H1 (cell line): ENCODE data around the gene SLC39A11. TPM values are rescaled to one million over a fixed set of nuclear protein-coding genes. Genes with fewer than 3 reads are reported as not detected.

Source experiments
- CTCF ChIA-PET: fragments of 300-600 bp; sonication (Branson Sonifier 250); formaldehyde crosslinking; loops from one replicate; lab custom pipeline; 2021; ENCODE audit not compliant: partially characterized antibody; lab: Charles Lee
- POLR2A ChIA-PET: fragments of 300-600 bp; sonication (Branson Sonifier 250); formaldehyde crosslinking; loops from one replicate; lab custom pipeline; 2021; ENCODE audit warnings: inconsistent platforms; ENCODE audit not compliant: partially characterized antibody; lab: Charles Lee
- DNase-seq, 2 experiments: peaks; one replicate each; pipeline versions ENCODE4 v3.0.0 to v3.0.0-alpha.2; 2010 to 2022; ENCODE audit warnings: low spot score in 2 of 2, low read depth in 1 of 2, mixed read lengths in 1 of 2
- FAIRE-seq: peaks from 2 replicates; lab custom pipeline; 2011; peaks lifted over from hg19 to GRCh38; lab: Jason Lieb, UNC
- H2AFZ ChIP-seq: 2 replicates; pipeline ENCODE4 v1.8.1; 2012; ENCODE audit warnings: low read length, inconsistent platforms
- H2AK5ac ChIP-seq: 2 replicates; pipeline ENCODE4 v1.6.1; 2013; ENCODE audit warnings: low read depth, low read length
- H2BK120ac ChIP-seq: replicated peaks from 2 replicates; pipeline ENCODE3; 2013; ENCODE audit warnings: low read depth, low read length, inconsistent platforms
- H2BK12ac ChIP-seq: 2 replicates; pipeline ENCODE4 v1.6.1; 2013; ENCODE audit warnings: low read depth, low read length
- H2BK15ac ChIP-seq: 2 replicates; pipeline ENCODE4 v1.6.1; 2013; ENCODE audit warnings: low read length
- H2BK20ac ChIP-seq: 2 replicates; pipeline ENCODE4 v1.6.1; 2013; ENCODE audit warnings: low read length
- H2BK5ac ChIP-seq: 2 replicates; pipeline ENCODE4 v1.6.1; 2013; ENCODE audit warnings: low read depth, low read length
- H3K14ac ChIP-seq: 2 replicates; pipeline ENCODE4 v1.6.1; 2013; ENCODE audit warnings: inconsistent platforms; ENCODE audit not compliant: insufficient read length
- H3K18ac ChIP-seq: 2 replicates; pipeline ENCODE4 v1.6.1; 2013; ENCODE audit warnings: low read length; ENCODE audit errors: extremely low read depth
- H3K23ac ChIP-seq: 2 replicates; pipeline ENCODE4 v1.6.1; 2013; ENCODE audit warnings: inconsistent platforms; ENCODE audit not compliant: insufficient read length
- H3K23me2 ChIP-seq: 2 replicates; pipeline ENCODE4 v1.6.1; 2013; ENCODE audit warnings: low read depth, low read length
- H3K27ac ChIP-seq: 2 replicates; pipeline ENCODE4 v1.6.1; 2011; ENCODE audit warnings: low read depth, low read length, inconsistent platforms
- H3K27me3 ChIP-seq, 4 experiments: replicated peaks in 1 of 4; 1 replicate in 1 of 4; 2 replicates in 3 of 4; pipeline versions ENCODE4 v1.6.1 to v1.8.1; 2011 to 2013; ENCODE audit warnings: low read length in 3 of 4, mild to moderate bottlenecking in 3 of 4, inconsistent platforms in 2 of 4, mixed read lengths in 2 of 4, moderate library complexity in 1 of 4; ENCODE audit not compliant: control insufficient read depth in 3 of 4, insufficient read depth in 3 of 4; ENCODE audit errors: extremely low read depth in 1 of 4
- H3K36me3 ChIP-seq, 4 experiments: 2 replicates each; pipeline versions ENCODE4 v1.6.1 to v1.8.1; 2011 to 2013; ENCODE audit warnings: mild to moderate bottlenecking in 4 of 4, low read length in 3 of 4, moderate library complexity in 2 of 4, control low read depth in 1 of 4, inconsistent platforms in 1 of 4; ENCODE audit not compliant: insufficient read depth in 4 of 4, control insufficient read depth in 2 of 4
- H3K4ac ChIP-seq: replicated peaks from 2 replicates; pipeline ENCODE3; 2013; ENCODE audit warnings: low read length, low read depth, mixed read lengths, inconsistent platforms; ENCODE audit not compliant: insufficient read length
- H3K4me1 ChIP-seq, 4 experiments: replicated peaks in 1 of 4; 1 replicate in 1 of 4; 2 replicates in 3 of 4; pipeline versions ENCODE4 v1.6.1 to v1.8.1; 2011 to 2013; ENCODE audit warnings: low read length in 3 of 4, inconsistent platforms in 2 of 4, mixed read lengths in 1 of 4; ENCODE audit not compliant: insufficient read depth in 4 of 4, control insufficient read depth in 3 of 4
- H3K4me2 ChIP-seq, 2 experiments: 2 replicates each; pipeline versions ENCODE4 v1.6.1 to v1.8.1; 2011 to 2013; ENCODE audit warnings: low read depth in 2 of 2, low read length in 2 of 2, control low read depth in 1 of 2, inconsistent platforms in 1 of 2, mild to moderate bottlenecking in 1 of 2; ENCODE audit not compliant: insufficient read depth in 1 of 2
- H3K4me3 ChIP-seq, 4 experiments: fragments of 200-600, 300-600 bp in 1 of 4; sonication (generic), shearing (Covaris generic), sonication (Bioruptor Twin) in 1 of 4; 2 replicates each; pipeline versions ENCODE4 v1.5.1 to v1.8.1; 2011 to 2016; ENCODE audit warnings: low read length in 4 of 4, low read depth in 3 of 4, control low read depth in 2 of 4, inconsistent platforms in 2 of 4, mild to moderate bottlenecking in 2 of 4, mixed read lengths in 1 of 4, moderate library complexity in 1 of 4; ENCODE audit not compliant: insufficient read depth in 2 of 4; ENCODE audit errors: extremely low read depth in 1 of 4
- H3K56ac ChIP-seq: replicated peaks from 2 replicates; pipeline ENCODE3; 2013; ENCODE audit warnings: low read depth, mild to moderate bottlenecking, mixed read lengths, low read length, inconsistent platforms; ENCODE audit not compliant: insufficient read length
- H3K79me1 ChIP-seq: 2 replicates; pipeline ENCODE4 v1.6.1; 2013; ENCODE audit warnings: low read depth, low read length, control low read depth
- H3K79me2 ChIP-seq, 2 experiments: 2 replicates each; pipeline versions ENCODE4 v1.6.1 to v1.8.1; 2012 to 2013; ENCODE audit warnings: low read length in 2 of 2, mild to moderate bottlenecking in 2 of 2, inconsistent platforms in 1 of 2; ENCODE audit not compliant: insufficient read depth in 2 of 2, control insufficient read depth in 1 of 2
- H3K9ac ChIP-seq, 4 experiments: replicated peaks in 1 of 4; 1 replicate in 1 of 4; 2 replicates in 3 of 4; pipeline versions ENCODE4 v1.6.1 to v1.8.1; 2011 to 2013; ENCODE audit warnings: low read depth in 3 of 4, low read length in 3 of 4, control low read depth in 2 of 4, mild to moderate bottlenecking in 2 of 4, moderate library complexity in 2 of 4, inconsistent platforms in 1 of 4; ENCODE audit errors: extremely low read depth in 1 of 4
- H3K9me3 ChIP-seq, 2 experiments: 2 replicates each; pipeline versions ENCODE4 v1.6.1 to v1.8.1; 2012 to 2013; ENCODE audit warnings: mild to moderate bottlenecking in 2 of 2, moderate library complexity in 2 of 2, control low read depth in 1 of 2, inconsistent platforms in 1 of 2, low read depth in 1 of 2, low read length in 1 of 2, mixed read lengths in 1 of 2; ENCODE audit not compliant: insufficient read depth in 2 of 2
- H4K20me1 ChIP-seq, 2 experiments: replicated peaks in 1 of 2; 2 replicates each; pipeline versions ENCODE3 to v1.8.1; 2011 to 2013; ENCODE audit warnings: inconsistent platforms in 2 of 2, low read length in 2 of 2, mild to moderate bottlenecking in 1 of 2; ENCODE audit not compliant: insufficient read depth in 2 of 2, control insufficient read depth in 1 of 2
- H4K5ac ChIP-seq: 2 replicates; pipeline ENCODE4 v1.6.1; 2013; ENCODE audit warnings: low read length, low read depth, mixed read lengths, inconsistent platforms; ENCODE audit not compliant: insufficient read length
- H4K8ac ChIP-seq: 2 replicates; pipeline ENCODE4 v1.8.0; 2013; ENCODE audit warnings: mild to moderate bottlenecking, moderate library complexity, low read length, inconsistent platforms; ENCODE audit not compliant: insufficient read depth; ENCODE audit errors: extremely low read depth
- H4K91ac ChIP-seq: replicated peaks from 2 replicates; pipeline ENCODE3; 2013; ENCODE audit warnings: low read length, mixed read lengths, inconsistent platforms; ENCODE audit not compliant: insufficient read length
- CBX5 ChIP-seq: fragments of 300-800, 300-1000 bp; sonication (generic); IDR thresholded peaks from 2 replicates; pipeline ENCODE4 v1.7.1; 2016; ENCODE audit warnings: antibody characterized with exemption, low read length, low read depth
- SAP30 ChIP-seq: fragments of 300-600 bp; sonication (generic); IDR thresholded peaks from 2 replicates; pipeline ENCODE4 v1.7.1; 2012; ENCODE audit warnings: low read length, moderate library complexity, mild to moderate bottlenecking, inconsistent platforms; ENCODE audit not compliant: insufficient read depth, insufficient replicate concordance
- TBP ChIP-seq: IDR thresholded peaks from 2 replicates; pipeline ENCODE4 v1.6.1; 2011; ENCODE audit warnings: low read depth, low read length, improper control_type of control experiment
- TEAD4 ChIP-seq: IDR thresholded peaks from 2 replicates; pipeline ENCODE4 v1.6.1; 2012; ENCODE audit warnings: low read depth, low read length, inconsistent platforms, mixed read lengths
- WGBS, 2 experiments: shearing (Covaris generic) in 1 of 2; methylation state at CpG; one replicate each; pipeline versions ENCODE4 v1.1.6 to v1.1.7; 2013 to 2015; ENCODE audit warnings: low lambda C conversion rate in 2 of 2, mixed read lengths in 2 of 2, inconsistent platforms in 1 of 2, low coverage in 1 of 2, missing lambda C conversion rate in 1 of 2; ENCODE audit not compliant: insufficient replicate concordance in 2 of 2, insufficient coverage in 1 of 2, insufficient read length in 1 of 2; ENCODE audit errors: extremely low coverage in 1 of 2, missing lambda C conversion rate in 1 of 2; 5-methylcytosine and 5-hydroxymethylcytosine counted together
- polyA plus RNA-seq, 7 experiments: library from polyadenylated mRNA; depleted of rRNA in 3 of 7; stranded (reverse) in 5 of 7; unstranded in 2 of 7; fragments of >200 nt in 5 of 7; fragments of 200-250 nt in 2 of 7; gene quantifications; 1 replicate in 5 of 7; 2 replicates in 1 of 7; 4 replicates in 1 of 7; pipeline versions ENCODE4 v1.2.1 to v1.2.3, GENCODE V29; 2011 to 2013; ENCODE audit warnings: missing spikeins in 2 of 7, mixed read lengths in 2 of 7
- total RNA-seq: library from RNA; stranded (reverse); fragmentation: NEBNext Ultra II Directional; extraction: Animal tissue kit (Norgen Biotek cat#: 25700); gene quantifications from 2 replicates; pipeline ENCODE4 v1.2.1, GENCODE V29; 2021

SLC39A11 gene
- total and polyA plus RNA-seq, 2 of the 8 experiments (the other 6 are each of a cell fraction or from before 2014, with no cell fraction given), result 12.2 to 19.6 TPM

- CTCF ChIA-PET, result interaction anchor here (0.9 to 6.9 kb wide), 4 partner anchors 34 to 461 kb away, joined by 3 to 178 read pairs (median 71); partner anchors contain the start of gene COG1
- Histone ChIP-seq H3K4ac (no peak overlapping the region), H2BK20ac (no peak overlapping the region), H3K4me1 (no peaks in the 10 kb centered on the region; a peak in 1 of 7 replicates)
- no peak for FAIRE-seq
- TF ChIP-seq TBP (no peak), TEAD4 (no peak), SAP30 (no peak), CBX5 (no peak)
- TF ChIP-seq, all 59 proteins: peak for 0
- Histone ChIP-seq H3K9ac (no peak overlapping the region), H3K56ac (no peak overlapping the region), H3K23ac (no peak overlapping the region), H3K14ac (no peak overlapping the region), H3K9me3 (no peaks in the 10 kb centered on the region), H4K5ac (no peak overlapping the region), H3K4me3 (no peak overlapping the region), H4K8ac (no peak overlapping the region), H3K79me1 (no peaks in the 10 kb centered on the region), H3K79me2 (no peaks in the 10 kb centered on the region), H3K27ac (no peak overlapping the region), H2BK5ac (no peak overlapping the region), H3K36me3 (no peaks in the 10 kb centered on the region), H3K4me2 (no peak overlapping the region), H2AK5ac (no peak overlapping the region), H3K27me3 (no peaks in the 10 kb centered on the region), H2BK15ac (no peak overlapping the region), H4K91ac (no peak overlapping the region), H2AFZ (no peak overlapping the region), H3K23me2 (no peaks in the 10 kb centered on the region; the same call in 1 of the 2 replicates), H2BK120ac (no peak overlapping the region), H2BK12ac (no peak overlapping the region), H4K20me1 (no peaks in the 10 kb centered on the region), H3K18ac (no peak overlapping the region)
- POLR2A ChIA-PET, result no interaction called here
- 81% methylated on average over 7 of the region's 7 CpGs; no CpG with 5 or more reads in 1 of the 2 experiments for WGBS, 2 experiments
- DNase-seq, result no peak
Measured at GRCh38 chr17:72730077-72730476, 362.4 kb downstream of the SLC39A11 start.
